ENCODE results near the gene PPFIA1. TPM values are rescaled to one million over a fixed set of nuclear protein-coding genes. Genes with fewer than 3 reads are reported as not detected.

Gene PPFIA1
- total RNA-seq, 2 donors from 2014 or later, result 47.8 to 82.9 TPM

GRCh38 chr11:70410276-70411205 is 140.1 kb downstream of the PPFIA1 start:
- ATAC-seq (ENCODE audit: insufficient number of reproducible peaks, low FRiP score, low read depth), result no peak
- peaks cover 92% of the 10 kb centered on the region for H3K36me3 ChIP-seq
- H3K4me3 ChIP-seq, result no peak overlapping the region

GRCh38 chr11:70411713-70412452 is 141.4 kb downstream of the PPFIA1 start:
- no peak for ATAC-seq (ENCODE audit: insufficient number of reproducible peaks, low FRiP score, low read depth)
- no peak for TF ChIP-seq CTCF (IDR thresholded peaks at IDR 0.05)
- Histone ChIP-seq H3K27me3 (replicated peaks; ENCODE audit: insufficient read depth) (no peaks in the 10 kb centered on the region), H3K36me3 (peaks cover 95% of the 10 kb centered on the region), H3K27ac (no peak overlapping the region), H3K9me3 (no peaks in the 10 kb centered on the region), H3K4me3 (no peak overlapping the region), H3K4me1 (ENCODE audit: control insufficient read depth in 1 of 2, low read depth in 2 of 2) (no peaks in the 10 kb centered on the region)
- DNase-seq (ENCODE audit: low spot score), result no peak

More at GRCh38 chr11:70410276-70411205, 140.1 kb downstream of the PPFIA1 start:
- no peaks in the 10 kb centered on the region for H3K27me3 ChIP-seq (replicated peaks; ENCODE audit: insufficient read depth)
- no peak for DNase-seq (ENCODE audit: low spot score)
- no peaks in the 10 kb centered on the region for H3K9me3 ChIP-seq
- no peaks in the 10 kb centered on the region for H3K4me1 ChIP-seq (ENCODE audit: control insufficient read depth in 1 of 2, low read depth in 2 of 2)
- no peak overlapping the region for H3K27ac ChIP-seq
- TF ChIP-seq CTCF (IDR thresholded peaks at IDR 0.05), result no peak

GRCh38 chr11:70413151-70413550 is 142.7 kb downstream of the PPFIA1 start:
- ATAC-seq (ENCODE audit: insufficient number of reproducible peaks, low FRiP score, low read depth) (no peak), DNase-seq (ENCODE audit: low spot score) (no peak)
- H3K27ac ChIP-seq, result no peak overlapping the region
- peaks cover 92% of the 10 kb centered on the region for H3K36me3 ChIP-seq
- no peak for TF ChIP-seq CTCF (IDR thresholded peaks at IDR 0.05)
- H3K4me1 ChIP-seq (ENCODE audit: control insufficient read depth in 1 of 2, low read depth in 2 of 2), result no peaks in the 10 kb centered on the region
- H3K9me3 ChIP-seq, result no peaks in the 10 kb centered on the region
- H3K4me3 ChIP-seq, result no peak overlapping the region
- H3K27me3 ChIP-seq (replicated peaks; ENCODE audit: insufficient read depth), result no peaks in the 10 kb centered on the region

GRCh38 chr11:70414341-70415100 is 144.0 kb downstream of the PPFIA1 start:
- no peaks in the 10 kb centered on the region for H3K4me1 ChIP-seq (ENCODE audit: control insufficient read depth in 1 of 2, low read depth in 2 of 2)
- no peak overlapping the region for H3K4me3 ChIP-seq
- no peaks in the 10 kb centered on the region for H3K9me3 ChIP-seq
- DNase-seq (ENCODE audit: low spot score), result no peak
- no peak overlapping the region for H3K27ac ChIP-seq
- no peak for TF ChIP-seq CTCF (IDR thresholded peaks at IDR 0.05)
- ATAC-seq (ENCODE audit: insufficient number of reproducible peaks, low FRiP score, low read depth), result no peak
- H3K36me3 ChIP-seq, result peaks cover 93% of the 10 kb centered on the region
- H3K27me3 ChIP-seq (replicated peaks; ENCODE audit: insufficient read depth), result no peaks in the 10 kb centered on the region

Measured in thoracic aorta (tissue), 2 donors.